Loucy (cell line): ENCODE results near the gene PIKFYVE.

Experiments used
- EZH2phosphoT487 ChIP-seq: fragments of 200-600 bp; IDR thresholded peaks from 2 replicates; pipeline ENCODE4 v1.6.1; 2018; ENCODE audit warnings: antibody characterized with exemption, mild to moderate bottlenecking, moderate library complexity, borderline replicate concordance
- TF ChIP-seq, protein P1 (sequence below): fragments of 200-600 bp; sonication (generic); conservative IDR thresholded peaks from 2 replicates; pipeline ENCODE4 v1.5.1; 2014; ENCODE audit warnings: mild to moderate bottlenecking, antibody characterized with exemption, low read length

- TF ChIP-seq, protein P1, sequence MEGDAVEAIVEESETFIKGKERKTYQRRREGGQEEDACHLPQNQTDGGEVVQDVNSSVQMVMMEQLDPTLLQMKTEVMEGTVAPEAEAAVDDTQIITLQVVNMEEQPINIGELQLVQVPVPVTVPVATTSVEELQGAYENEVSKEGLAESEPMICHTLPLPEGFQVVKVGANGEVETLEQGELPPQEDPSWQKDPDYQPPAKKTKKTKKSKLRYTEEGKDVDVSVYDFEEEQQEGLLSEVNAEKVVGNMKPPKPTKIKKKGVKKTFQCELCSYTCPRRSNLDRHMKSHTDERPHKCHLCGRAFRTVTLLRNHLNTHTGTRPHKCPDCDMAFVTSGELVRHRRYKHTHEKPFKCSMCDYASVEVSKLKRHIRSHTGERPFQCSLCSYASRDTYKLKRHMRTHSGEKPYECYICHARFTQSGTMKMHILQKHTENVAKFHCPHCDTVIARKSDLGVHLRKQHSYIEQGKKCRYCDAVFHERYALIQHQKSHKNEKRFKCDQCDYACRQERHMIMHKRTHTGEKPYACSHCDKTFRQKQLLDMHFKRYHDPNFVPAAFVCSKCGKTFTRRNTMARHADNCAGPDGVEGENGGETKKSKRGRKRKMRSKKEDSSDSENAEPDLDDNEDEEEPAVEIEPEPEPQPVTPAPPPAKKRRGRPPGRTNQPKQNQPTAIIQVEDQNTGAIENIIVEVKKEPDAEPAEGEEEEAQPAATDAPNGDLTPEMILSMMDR: no peak
- no peak for TF ChIP-seq EZH2phosphoT487
These were observed 45.3 kb downstream of the PIKFYVE start for GRCh38 chr2:208311321-208311720.
